WERI-Rb-1 (cell line): ENCODE results near the gene LMOD1.

ENCODE experiments used
- DNase-seq: peaks from one replicate; pipeline ENCODE4 v3.0.0-alpha.2; 2020
- H3K27ac ChIP-seq: fragments of 250-450 bp; sonication (Bioruptor Pico); 2 replicates; pipeline ENCODE4 v1.5.1; 2020; ENCODE audit warnings: mild to moderate bottlenecking, moderate library complexity
- H3K27me3 ChIP-seq: fragments of 250-450 bp; sonication (Bioruptor Pico); 2 replicates; pipeline ENCODE4 v1.5.1; 2021; ENCODE audit warnings: mild to moderate bottlenecking, low read depth, moderate library complexity; ENCODE audit not compliant: insufficient read depth, severe bottlenecking
- H3K36me3 ChIP-seq: fragments of 250-450 bp; sonication (Bioruptor Pico); 2 replicates; pipeline ENCODE4 v1.5.1; 2020; ENCODE audit warnings: mild to moderate bottlenecking, moderate library complexity
- H3K4me3 ChIP-seq: 2 replicates; pipeline ENCODE4 v1.5.1; 2011; ENCODE audit warnings: low read depth, mild to moderate bottlenecking, control low read depth, low read length
- H3K9me3 ChIP-seq: fragments of 250-450 bp; sonication (Bioruptor Pico); 2 replicates; pipeline ENCODE4 v1.5.1; 2021; ENCODE audit warnings: mild to moderate bottlenecking, moderate library complexity; ENCODE audit not compliant: severe bottlenecking
- TF ChIP-seq, protein P1 (sequence below): IDR thresholded peaks from 2 replicates; pipeline ENCODE4 v1.5.1; 2011; ENCODE audit warnings: low read depth, mild to moderate bottlenecking, control low read depth, inconsistent platforms, low read length

Gene LMOD1

DNA sequence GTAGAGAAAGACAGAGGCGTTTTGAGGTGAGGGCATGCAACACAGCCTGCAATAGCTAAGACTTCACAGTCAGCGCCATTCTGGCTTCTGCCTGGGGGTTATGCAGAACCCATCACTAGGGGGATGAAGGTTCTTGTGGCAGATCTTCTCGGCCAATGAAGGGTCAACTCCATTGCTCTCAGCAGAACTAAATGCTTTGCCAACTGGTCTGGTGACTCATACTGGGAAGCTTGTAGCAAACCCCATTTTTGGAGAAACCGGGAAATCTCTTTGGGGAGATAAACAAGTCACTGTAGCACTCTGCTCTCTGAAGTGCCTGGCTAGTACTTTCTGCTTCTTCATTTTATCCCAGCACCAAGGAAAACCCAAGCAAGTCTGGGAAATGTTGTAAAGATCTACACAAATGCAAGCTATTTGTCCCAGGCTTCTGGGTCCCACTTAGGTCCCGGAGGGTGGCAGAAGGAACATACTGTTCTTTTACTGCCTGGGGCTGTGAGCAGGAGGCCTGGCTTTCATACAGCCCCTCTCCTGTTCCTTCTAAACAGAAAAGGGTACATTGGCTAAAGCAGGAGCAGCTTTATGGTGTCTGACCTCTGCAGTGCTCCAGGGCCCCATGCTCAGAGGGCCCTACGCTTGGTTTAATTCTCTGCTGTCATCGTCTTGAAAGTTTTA is 28.9 kb downstream of the LMOD1 start:
- TF ChIP-seq, protein P1, sequence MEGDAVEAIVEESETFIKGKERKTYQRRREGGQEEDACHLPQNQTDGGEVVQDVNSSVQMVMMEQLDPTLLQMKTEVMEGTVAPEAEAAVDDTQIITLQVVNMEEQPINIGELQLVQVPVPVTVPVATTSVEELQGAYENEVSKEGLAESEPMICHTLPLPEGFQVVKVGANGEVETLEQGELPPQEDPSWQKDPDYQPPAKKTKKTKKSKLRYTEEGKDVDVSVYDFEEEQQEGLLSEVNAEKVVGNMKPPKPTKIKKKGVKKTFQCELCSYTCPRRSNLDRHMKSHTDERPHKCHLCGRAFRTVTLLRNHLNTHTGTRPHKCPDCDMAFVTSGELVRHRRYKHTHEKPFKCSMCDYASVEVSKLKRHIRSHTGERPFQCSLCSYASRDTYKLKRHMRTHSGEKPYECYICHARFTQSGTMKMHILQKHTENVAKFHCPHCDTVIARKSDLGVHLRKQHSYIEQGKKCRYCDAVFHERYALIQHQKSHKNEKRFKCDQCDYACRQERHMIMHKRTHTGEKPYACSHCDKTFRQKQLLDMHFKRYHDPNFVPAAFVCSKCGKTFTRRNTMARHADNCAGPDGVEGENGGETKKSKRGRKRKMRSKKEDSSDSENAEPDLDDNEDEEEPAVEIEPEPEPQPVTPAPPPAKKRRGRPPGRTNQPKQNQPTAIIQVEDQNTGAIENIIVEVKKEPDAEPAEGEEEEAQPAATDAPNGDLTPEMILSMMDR: 0 out of 2 replicates have a peak, but pooled peaks have one; percentile 10
- Histone ChIP-seq H3K4me3 (no peak overlapping the region), H3K9me3 (peaks cover 2% of the 10 kb centered on the region), H3K27ac (no peak overlapping the region), H3K27me3 (no peaks in the 10 kb centered on the region), H3K36me3 (no peaks in the 10 kb centered on the region)
- no peak for DNase-seq

GRCh38 chr1:201916649-201917249 is 29.6 kb downstream of the LMOD1 start:
- Histone ChIP-seq H3K36me3 (no peaks in the 10 kb centered on the region), H3K27ac (no peak overlapping the region), H3K27me3 (no peaks in the 10 kb centered on the region), H3K9me3 (no peaks in the 10 kb centered on the region), H3K4me3 (no peak overlapping the region)
- no peak for DNase-seq
- TF ChIP-seq, protein P1: no peak

GRCh38 chr1:201914456-201915235 is 31.7 kb downstream of the LMOD1 start:
- Histone ChIP-seq H3K4me3 (no peak overlapping the region), H3K27me3 (no peaks in the 10 kb centered on the region), H3K27ac (no peak overlapping the region), H3K9me3 (no peaks in the 10 kb centered on the region), H3K36me3 (no peaks in the 10 kb centered on the region)
- no peak for DNase-seq
- TF ChIP-seq, protein P1: no peak

DNA sequence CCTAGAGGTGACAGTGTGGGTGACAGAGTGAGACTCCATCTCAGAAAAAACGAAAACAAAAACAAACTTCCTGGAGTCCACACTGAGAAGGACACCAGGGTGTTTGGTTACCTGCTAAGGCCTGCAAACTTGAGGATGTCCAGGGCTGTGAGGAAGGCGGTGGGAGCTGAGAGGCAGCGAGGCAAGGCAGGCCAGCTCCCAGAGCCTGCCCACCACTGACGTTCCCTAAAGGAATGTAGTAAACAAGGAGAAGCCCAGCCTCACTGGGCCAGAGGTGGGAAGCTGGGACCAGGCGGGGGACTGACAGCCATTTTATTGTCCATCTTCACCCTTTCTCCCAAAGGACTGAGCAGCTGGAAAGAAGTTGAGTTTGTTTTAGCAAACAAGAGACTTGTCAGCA is 33.5 kb downstream of the LMOD1 start:
- Histone ChIP-seq H3K27me3 (no peaks in the 10 kb centered on the region), H3K9me3 (no peaks in the 10 kb centered on the region), H3K36me3 (no peaks in the 10 kb centered on the region), H3K4me3 (no peak overlapping the region), H3K27ac (no peak overlapping the region)
- no peak for DNase-seq
- TF ChIP-seq, protein P1: no peak

GRCh38 chr1:201911826-201912571 is 34.3 kb downstream of the LMOD1 start:
- Histone ChIP-seq H3K9me3 (no peaks in the 10 kb centered on the region), H3K4me3 (no peak overlapping the region), H3K27me3 (no peaks in the 10 kb centered on the region), H3K27ac (no peak overlapping the region), H3K36me3 (no peaks in the 10 kb centered on the region)
- DNase-seq: no peak
- TF ChIP-seq, protein P1: no peak
